Measurements from ENCODE around the gene GPATCH8. TPM values are rescaled to one million over a fixed set of nuclear protein-coding genes. Genes with fewer than 3 reads are reported as not detected.

The GPATCH8 gene
- total and polyA plus RNA-seq, 9 of the 15 experiments (the other 6 are each of a cell fraction or from before 2014, with no cell fraction given): 10.6 to 29.6 (median 13.2) TPM

GRCh38 chr17:44503147-44504029 lies at the start of gene GPATCH8 (continued):
- TF ChIP-seq SRSF7 (optimal IDR thresholded peaks at IDR 0.05; ENCODE audit: low read depth, low read length): no peak
- peak; percentile 31; the same call in 1 of the 2 replicates for TF ChIP-seq ZFP30 (CRISPR knock-in tag; IDR thresholded peaks at IDR 0.05; ENCODE audit: borderline replicate concordance)
- TF ChIP-seq ELK3 (CRISPR knock-in tag; IDR thresholded peaks at IDR 0.05): no peak
- TF ChIP-seq RNF2 (IDR thresholded peaks at IDR 0.05): peak; percentile 14; the same call in 1 of the 2 replicates
- no peak for TF ChIP-seq GTF2F1 (IDR thresholded peaks at IDR 0.05; ENCODE audit: low read depth, low read length)
- no peak for TF ChIP-seq ZNF280B (CRISPR knock-in tag; IDR thresholded peaks at IDR 0.05)
- TF ChIP-seq ZNF592 (IDR thresholded peaks at IDR 0.05): peak; percentile 93

Measured in K562 (cell line).